VCaP (cell line): ENCODE measurements around the gene TRIM61.
"Not testable (repeated sequence)": the region's sequence is repeated elsewhere in the genome, so short reads cannot be mapped to it uniquely, and the experiment has no call there.

ENCODE experiments used
- H3K27ac ChIP-seq: fragments of 450-650 bp; 2 replicates; pipeline ENCODE4 v1.5.1; 2017
- CTCF ChIP-seq: fragments of 450-650 bp; conservative IDR thresholded peaks from 2 replicates; pipeline ENCODE4 v1.5.1; 2017; ENCODE audit warnings: mild to moderate bottlenecking, moderate library complexity

TRIM61 gene

GRCh38 chr4:164989471-164989870, 12.0 kb upstream of the TRIM61 start:
- no peak for TF ChIP-seq CTCF
- peak overlapping the region; percentile 49 for H3K27ac ChIP-seq

GRCh38 chr4:164971929-164972328, 5.5 kb downstream of the TRIM61 start:
- not testable (repeated sequence) for H3K27ac ChIP-seq

GRCh38 chr4:164959896-164960295, 17.6 kb downstream of the TRIM61 start:
- no peak overlapping the region for H3K27ac ChIP-seq
- no peak for TF ChIP-seq CTCF

GRCh38 chr4:164959421-164959820, 18.0 kb downstream of the TRIM61 start:
- H3K27ac ChIP-seq = not testable (repeated sequence)

GRCh38 chr4:164956766-164957643, 20.5 kb downstream of the TRIM61 start:
- H3K27ac ChIP-seq = peak overlapping the region; percentile 80
- TF ChIP-seq CTCF = peak; percentile 11; the same call in 1 of the 2 replicates

GRCh38 chr4:164955107-164955805, 22.2 kb downstream of the TRIM61 start:
- H3K27ac ChIP-seq = no peak overlapping the region
- no peak for TF ChIP-seq CTCF

GRCh38 chr4:164952551-164952950, 24.9 kb downstream of the TRIM61 start:
- H3K27ac ChIP-seq = no peak overlapping the region
- TF ChIP-seq CTCF = no peak

- peak; percentile 57 for TF ChIP-seq CTCF
- no peak overlapping the region for H3K27ac ChIP-seq
Observed at GRCh38 chr4:164949448-164950143, 27.9 kb downstream of the TRIM61 start.
